ENCODE measurements around the gene SLC25A22. TPM values are rescaled to one million over a fixed set of nuclear protein-coding genes. Genes with fewer than 3 reads are reported as not detected.

SLC25A22 gene
- total RNA-seq, 2 donors from 2014 or later = 21.2 to 43.2 TPM

GRCh38 chr11:813456-814096 lies 15.5 kb upstream of the SLC25A22 start:
- Histone ChIP-seq H3K36me3 (peaks cover 5 to 21% of the 10 kb centered on the region in 2 donors), H3K27ac (no peak overlapping the region), H3K4me1 (replicated peaks) (peaks cover 13% of the 10 kb centered on the region), H3K9me3 (no peaks in the 10 kb centered on the region), H3K4me3 (no peak overlapping the region), H3K27me3 (replicated peaks; ENCODE audit: insufficient read depth) (no peaks in the 10 kb centered on the region)
- no peak for DNase-seq (ENCODE audit: low spot score)
- no peak for TF ChIP-seq POLR2AphosphoS5 (IDR thresholded peaks at IDR 0.05)
- TF ChIP-seq, protein P1, sequence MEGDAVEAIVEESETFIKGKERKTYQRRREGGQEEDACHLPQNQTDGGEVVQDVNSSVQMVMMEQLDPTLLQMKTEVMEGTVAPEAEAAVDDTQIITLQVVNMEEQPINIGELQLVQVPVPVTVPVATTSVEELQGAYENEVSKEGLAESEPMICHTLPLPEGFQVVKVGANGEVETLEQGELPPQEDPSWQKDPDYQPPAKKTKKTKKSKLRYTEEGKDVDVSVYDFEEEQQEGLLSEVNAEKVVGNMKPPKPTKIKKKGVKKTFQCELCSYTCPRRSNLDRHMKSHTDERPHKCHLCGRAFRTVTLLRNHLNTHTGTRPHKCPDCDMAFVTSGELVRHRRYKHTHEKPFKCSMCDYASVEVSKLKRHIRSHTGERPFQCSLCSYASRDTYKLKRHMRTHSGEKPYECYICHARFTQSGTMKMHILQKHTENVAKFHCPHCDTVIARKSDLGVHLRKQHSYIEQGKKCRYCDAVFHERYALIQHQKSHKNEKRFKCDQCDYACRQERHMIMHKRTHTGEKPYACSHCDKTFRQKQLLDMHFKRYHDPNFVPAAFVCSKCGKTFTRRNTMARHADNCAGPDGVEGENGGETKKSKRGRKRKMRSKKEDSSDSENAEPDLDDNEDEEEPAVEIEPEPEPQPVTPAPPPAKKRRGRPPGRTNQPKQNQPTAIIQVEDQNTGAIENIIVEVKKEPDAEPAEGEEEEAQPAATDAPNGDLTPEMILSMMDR (IDR thresholded peaks at IDR 0.05) = no peak
- no peak for TF ChIP-seq POLR2A (IDR thresholded peaks at IDR 0.05)
- intact Hi-C loops (cut with DNase I) = no loop called here
- WGBS = 81% methylated on average over 9 of the region's 9 CpGs

DNA sequence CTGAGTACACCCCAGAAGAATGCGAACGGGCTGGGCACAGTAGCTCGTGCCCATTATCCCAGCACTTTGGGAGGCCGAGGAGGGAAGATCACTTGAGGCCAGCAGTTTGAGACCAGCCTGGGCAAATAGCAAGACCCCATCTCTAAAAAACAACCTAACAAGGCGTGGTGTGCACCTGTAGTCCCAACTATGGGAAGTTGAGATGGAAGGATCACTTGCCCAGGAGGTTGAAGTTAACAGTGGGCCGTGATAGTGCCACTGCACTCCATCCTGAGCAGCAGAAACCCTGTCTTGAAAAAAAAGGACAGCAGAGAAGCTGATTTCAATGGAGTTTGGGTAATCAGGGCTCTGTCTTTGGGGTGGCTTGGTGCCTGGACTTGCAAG lies 15.0 kb upstream of the SLC25A22 start:
- TF ChIP-seq POLR2AphosphoS5 (IDR thresholded peaks at IDR 0.05) = no peak
- no peak for TF ChIP-seq POLR2A (IDR thresholded peaks at IDR 0.05)
- TF ChIP-seq, protein P1 (IDR thresholded peaks at IDR 0.05) = no peak
- H3K36me3 ChIP-seq = peaks cover 5 to 21% of the 10 kb centered on the region in 2 donors
- H3K4me1 ChIP-seq (replicated peaks) = peaks cover 13% of the 10 kb centered on the region
- no peak for DNase-seq (ENCODE audit: low spot score)
- no peaks in the 10 kb centered on the region for H3K27me3 ChIP-seq (replicated peaks; ENCODE audit: insufficient read depth)
- intact Hi-C loops (cut with DNase I) = no loop called here
- no peak overlapping the region for H3K4me3 ChIP-seq
- WGBS = 85% methylated on average over 6 of the region's 6 CpGs
- H3K27ac ChIP-seq = no peak overlapping the region
- no peaks in the 10 kb centered on the region for H3K9me3 ChIP-seq

DNA sequence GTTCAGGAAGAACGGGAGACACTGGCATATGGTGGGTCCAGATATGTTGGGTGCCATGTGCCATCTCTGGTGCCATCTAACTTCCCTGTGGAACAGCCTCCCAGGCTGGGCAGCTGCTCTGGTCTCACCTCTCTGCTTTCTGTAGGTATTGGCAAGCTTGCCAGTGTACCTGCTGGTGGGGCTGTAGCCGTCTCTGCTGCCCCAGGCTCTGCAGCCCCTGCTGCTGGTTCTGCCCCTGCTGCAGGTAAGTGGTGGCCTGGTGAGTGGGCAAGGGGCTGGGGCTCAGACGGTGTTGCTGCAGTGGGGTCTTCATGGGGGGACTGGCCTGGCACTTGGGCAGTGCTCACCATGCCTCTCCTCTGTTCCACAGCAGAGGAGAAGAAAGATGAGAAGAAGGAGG lies 14.3 kb upstream of the SLC25A22 start:
- TF ChIP-seq POLR2A (IDR thresholded peaks at IDR 0.05) (no peak), POLR2AphosphoS5 (IDR thresholded peaks at IDR 0.05) (no peak)
- TF ChIP-seq, protein P1 (IDR thresholded peaks at IDR 0.05) = no peak
- Histone ChIP-seq H3K27ac (no peak overlapping the region), H3K4me3 (no peak overlapping the region), H3K4me1 (replicated peaks) (peaks cover 13% of the 10 kb centered on the region), H3K36me3 (peaks cover 5 to 21% of the 10 kb centered on the region in 2 donors), H3K9me3 (no peaks in the 10 kb centered on the region), H3K27me3 (replicated peaks; ENCODE audit: insufficient read depth) (no peaks in the 10 kb centered on the region)
- intact Hi-C loops (cut with DNase I) = no loop called here
- 95% methylated on average over 3 of the region's 3 CpGs for WGBS
- DNase-seq (ENCODE audit: low spot score) = no peak

- peaks cover 5 to 21% of the 10 kb centered on the region in 2 donors for H3K36me3 ChIP-seq
- H3K4me3 ChIP-seq = no peak overlapping the region
- WGBS = 62% methylated on average over 14 of the region's 14 CpGs
- H3K27ac ChIP-seq = no peak overlapping the region
- TF ChIP-seq POLR2A (IDR thresholded peaks at IDR 0.05) (no peak), POLR2AphosphoS5 (IDR thresholded peaks at IDR 0.05) (no peak)
- TF ChIP-seq, protein P1 (IDR thresholded peaks at IDR 0.05) = no peak
- H3K9me3 ChIP-seq = no peaks in the 10 kb centered on the region
- no peak for DNase-seq (ENCODE audit: low spot score)
- H3K27me3 ChIP-seq (replicated peaks; ENCODE audit: insufficient read depth) = no peaks in the 10 kb centered on the region
- intact Hi-C loops (cut with DNase I) = no loop called here
- peaks cover 13% of the 10 kb centered on the region for H3K4me1 ChIP-seq (replicated peaks)
Measured at GRCh38 chr11:811446-812245, 13.6 kb upstream of the SLC25A22 start.

All from prostate gland (tissue), 2 donors.